ENCODE results near the gene HIP1. TPM values are rescaled to one million over a fixed set of nuclear protein-coding genes. Genes with fewer than 3 reads are reported as not detected.
A peak's percentile ranks its signal among the peaks of the same experiment; 100 is the strongest.
"Not testable (repeated sequence)": the region's sequence is repeated elsewhere in the genome, so short reads cannot be mapped to it uniquely, and the experiment has no call there.

HIP1 gene
- total RNA-seq, 1 donor from 2014 or later, result 65.5 TPM

- Mint-ChIP-seq H3K9me3 (ENCODE audit: unreplicated experiment) (peaks cover 8% of the 10 kb centered on the region), H3K36me3 (ENCODE audit: unreplicated experiment) (no peaks in the 10 kb centered on the region), H3K4me1 (ENCODE audit: low read depth, unreplicated experiment) (no peaks in the 10 kb centered on the region), H3K27ac (ENCODE audit: unreplicated experiment) (no peak overlapping the region), H3K4me3 (ENCODE audit: unreplicated experiment) (no peak overlapping the region), H3K27me3 (ENCODE audit: unreplicated experiment) (peaks cover 2% of the 10 kb centered on the region)
- TF ChIP-seq, protein P1, sequence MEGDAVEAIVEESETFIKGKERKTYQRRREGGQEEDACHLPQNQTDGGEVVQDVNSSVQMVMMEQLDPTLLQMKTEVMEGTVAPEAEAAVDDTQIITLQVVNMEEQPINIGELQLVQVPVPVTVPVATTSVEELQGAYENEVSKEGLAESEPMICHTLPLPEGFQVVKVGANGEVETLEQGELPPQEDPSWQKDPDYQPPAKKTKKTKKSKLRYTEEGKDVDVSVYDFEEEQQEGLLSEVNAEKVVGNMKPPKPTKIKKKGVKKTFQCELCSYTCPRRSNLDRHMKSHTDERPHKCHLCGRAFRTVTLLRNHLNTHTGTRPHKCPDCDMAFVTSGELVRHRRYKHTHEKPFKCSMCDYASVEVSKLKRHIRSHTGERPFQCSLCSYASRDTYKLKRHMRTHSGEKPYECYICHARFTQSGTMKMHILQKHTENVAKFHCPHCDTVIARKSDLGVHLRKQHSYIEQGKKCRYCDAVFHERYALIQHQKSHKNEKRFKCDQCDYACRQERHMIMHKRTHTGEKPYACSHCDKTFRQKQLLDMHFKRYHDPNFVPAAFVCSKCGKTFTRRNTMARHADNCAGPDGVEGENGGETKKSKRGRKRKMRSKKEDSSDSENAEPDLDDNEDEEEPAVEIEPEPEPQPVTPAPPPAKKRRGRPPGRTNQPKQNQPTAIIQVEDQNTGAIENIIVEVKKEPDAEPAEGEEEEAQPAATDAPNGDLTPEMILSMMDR (IDR thresholded peaks at IDR 0.05; ENCODE audit: partially characterized antibody, unreplicated experiment), result no peak
- no peak for DNase-seq
Observed at GRCh38 chr7:75567948-75568595, 170.7 kb downstream of the HIP1 start.

- Mint-ChIP-seq H3K27me3 (ENCODE audit: unreplicated experiment) (peaks cover 2% of the 10 kb centered on the region), H3K36me3 (ENCODE audit: unreplicated experiment) (no peaks in the 10 kb centered on the region), H3K9me3 (ENCODE audit: unreplicated experiment) (peaks cover 8% of the 10 kb centered on the region), H3K27ac (ENCODE audit: unreplicated experiment) (no peak overlapping the region), H3K4me1 (ENCODE audit: low read depth, unreplicated experiment) (peaks cover 2% of the 10 kb centered on the region), H3K4me3 (ENCODE audit: unreplicated experiment) (no peak overlapping the region)
- TF ChIP-seq, protein P1 (IDR thresholded peaks at IDR 0.05; ENCODE audit: partially characterized antibody, unreplicated experiment), result no peak
- DNase-seq, result no peak
Observed at GRCh38 chr7:75565132-75565837, 173.5 kb downstream of the HIP1 start.

DNA sequence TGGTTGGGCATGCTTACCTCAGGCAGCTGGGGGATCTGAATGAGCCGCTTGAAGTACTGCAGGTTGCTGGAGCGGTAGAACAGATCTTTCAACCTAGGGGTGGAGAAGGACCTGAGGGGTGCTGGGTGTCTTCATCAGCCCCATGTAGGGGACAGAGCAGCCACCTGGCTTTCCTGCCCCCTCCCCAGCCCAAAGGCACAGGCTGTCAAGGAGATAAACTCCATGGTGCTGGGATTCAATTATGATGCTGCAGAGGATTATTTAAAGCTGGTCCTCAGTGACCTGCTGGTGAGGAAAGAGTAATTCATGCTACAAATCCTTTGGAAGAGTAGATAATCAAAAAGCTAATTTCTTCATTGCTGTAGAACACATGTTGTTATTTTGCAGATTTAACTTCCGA lies 175.6 kb downstream of the HIP1 start:
- TF ChIP-seq, protein P1 (IDR thresholded peaks at IDR 0.05; ENCODE audit: partially characterized antibody, unreplicated experiment), result no peak
- Mint-ChIP-seq H3K4me1 (ENCODE audit: low read depth, unreplicated experiment) (peaks cover 4% of the 10 kb centered on the region), H3K4me3 (ENCODE audit: unreplicated experiment) (no peak overlapping the region), H3K27me3 (ENCODE audit: unreplicated experiment) (no peaks in the 10 kb centered on the region), H3K27ac (ENCODE audit: unreplicated experiment) (no peak overlapping the region), H3K9me3 (ENCODE audit: unreplicated experiment) (peaks cover 8% of the 10 kb centered on the region), H3K36me3 (ENCODE audit: unreplicated experiment) (no peaks in the 10 kb centered on the region)
- DNase-seq, result no peak

DNA sequence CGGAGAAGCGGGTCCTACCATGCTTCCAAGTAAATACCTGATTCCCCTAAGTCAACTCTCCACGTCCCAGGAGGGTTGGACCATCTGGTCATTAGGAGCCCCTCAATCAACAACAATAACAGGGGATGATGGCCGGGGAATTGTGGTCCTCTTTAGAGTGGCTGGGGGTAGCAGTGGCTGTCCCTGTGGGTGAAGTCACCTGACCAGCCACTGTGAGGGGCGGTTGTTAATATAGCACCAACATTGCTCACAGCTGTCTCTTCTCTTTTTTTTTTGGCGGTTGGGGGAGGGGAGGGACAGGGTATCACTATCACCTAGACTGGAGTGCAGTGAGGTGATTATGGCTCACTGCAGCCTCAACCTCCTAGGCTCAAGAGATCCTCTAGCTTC lies 178.8 kb downstream of the HIP1 start:
- Mint-ChIP-seq H3K4me1 (ENCODE audit: low read depth, unreplicated experiment) (peaks cover 4% of the 10 kb centered on the region), H3K4me3 (ENCODE audit: unreplicated experiment) (no peak overlapping the region), H3K27ac (ENCODE audit: unreplicated experiment) (no peak overlapping the region), H3K27me3 (ENCODE audit: unreplicated experiment) (peaks cover 3% of the 10 kb centered on the region), H3K36me3 (ENCODE audit: unreplicated experiment) (no peaks in the 10 kb centered on the region), H3K9me3 (ENCODE audit: unreplicated experiment) (peaks cover 5% of the 10 kb centered on the region)
- DNase-seq, result no peak
- TF ChIP-seq, protein P1 (IDR thresholded peaks at IDR 0.05; ENCODE audit: partially characterized antibody, unreplicated experiment), result no peak

DNA sequence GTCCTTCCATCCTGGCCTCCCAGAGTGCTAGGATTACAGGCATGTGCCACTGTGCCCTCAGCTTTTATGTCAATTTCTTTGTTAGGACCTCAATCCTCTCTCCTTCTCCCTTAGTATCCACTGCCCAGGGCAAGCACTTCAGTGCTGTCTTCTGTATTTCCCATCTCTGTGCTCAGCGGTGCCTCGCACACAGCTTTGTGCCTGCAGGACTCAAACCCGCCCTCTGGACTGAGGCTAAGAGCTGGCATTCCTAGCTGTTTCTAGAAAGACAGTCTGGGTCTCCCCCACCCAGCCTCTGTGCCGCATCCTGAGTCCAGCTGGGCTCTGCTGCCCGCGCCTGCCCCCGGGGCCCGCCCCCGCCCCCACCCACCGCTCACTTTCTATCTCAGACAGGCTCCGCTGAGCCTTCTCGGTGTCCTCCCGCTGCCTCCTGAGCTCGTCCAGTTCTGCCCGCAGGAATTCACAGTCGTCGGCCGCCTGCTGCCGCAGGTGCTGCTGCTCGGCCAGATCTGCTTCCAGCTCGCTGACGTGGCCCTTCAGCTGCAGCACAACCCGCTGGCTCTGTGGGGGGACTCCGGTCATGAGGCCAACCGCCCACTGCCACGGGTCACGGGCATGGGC lies 179.3 kb downstream of the HIP1 start:
- Mint-ChIP-seq H3K9me3 (ENCODE audit: unreplicated experiment) (peaks cover 5% of the 10 kb centered on the region), H3K4me1 (ENCODE audit: low read depth, unreplicated experiment) (peaks cover 4% of the 10 kb centered on the region), H3K36me3 (ENCODE audit: unreplicated experiment) (no peaks in the 10 kb centered on the region), H3K27ac (ENCODE audit: unreplicated experiment) (peak overlapping the region; percentile 72), H3K4me3 (ENCODE audit: unreplicated experiment) (no peak overlapping the region), H3K27me3 (ENCODE audit: unreplicated experiment) (peaks cover 3% of the 10 kb centered on the region)
- TF ChIP-seq, protein P1 (IDR thresholded peaks at IDR 0.05; ENCODE audit: partially characterized antibody, unreplicated experiment), result no peak
- peak; percentile 32 for DNase-seq

GRCh38 chr7:75556835-75557234 lies 181.9 kb downstream of the HIP1 start:
- not testable (repeated sequence) for H3K36me3 Mint-ChIP-seq (ENCODE audit: unreplicated experiment); H3K27ac Mint-ChIP-seq (ENCODE audit: unreplicated experiment); H3K27me3 Mint-ChIP-seq (ENCODE audit: unreplicated experiment)

More at GRCh38 chr7:75556835-75557234, 181.9 kb downstream of the HIP1 start:
- H3K9me3 Mint-ChIP-seq (ENCODE audit: unreplicated experiment); H3K4me3 Mint-ChIP-seq (ENCODE audit: unreplicated experiment); H3K4me1 Mint-ChIP-seq (ENCODE audit: low read depth, unreplicated experiment); DNase-seq: not testable (repeated sequence)

All from glutamatergic neuron (in vitro differentiated cells).